ENCODE measurements around the gene TMEM175. TPM values are rescaled to one million over a fixed set of nuclear protein-coding genes. Genes with fewer than 3 reads are reported as not detected.

Gene TMEM175
- total RNA-seq, 1 experiment from 2014 or later = 18.8 TPM

GRCh38 chr4:913280-913618, 19.0 kb upstream of the TMEM175 start:
- Mint-ChIP-seq H3K27me3 (ENCODE audit: unreplicated experiment) (no peaks in the 10 kb centered on the region), H3K4me1 (ENCODE audit: low read depth, unreplicated experiment) (peaks cover 8% of the 10 kb centered on the region)
- intact Hi-C loops (cut with micrococcal nuclease; ENCODE audit: unreplicated experiment) = no loop called here

GRCh38 chr4:914531-914930, 17.7 kb upstream of the TMEM175 start:
- CTCF ChIA-PET = no interaction called here
- no peak for DNase-seq
- Mint-ChIP-seq H3K4me3 (ENCODE audit: low read depth, unreplicated experiment) (no peak overlapping the region), H3K27ac (ENCODE audit: unreplicated experiment) (no peak overlapping the region), H3K9me3 (ENCODE audit: low read depth, unreplicated experiment) (peaks cover 5% of the 10 kb centered on the region), H3K27me3 (ENCODE audit: unreplicated experiment) (no peaks in the 10 kb centered on the region), H3K36me3 (ENCODE audit: insufficient read depth, unreplicated experiment) (peaks cover 16% of the 10 kb centered on the region), H3K4me1 (ENCODE audit: low read depth, unreplicated experiment) (peaks cover 8% of the 10 kb centered on the region)
- no TSS peak for BruUV-seq (replicated peaks)
- TF ChIP-seq CTCF (IDR thresholded peaks at IDR 0.05; ENCODE audit: unreplicated experiment) = no peak
- intact Hi-C loops (cut with micrococcal nuclease; ENCODE audit: unreplicated experiment) = no loop called here

More at GRCh38 chr4:913280-913618, 19.0 kb upstream of the TMEM175 start:
- CTCF ChIA-PET = no interaction called here
- no peak for TF ChIP-seq CTCF (IDR thresholded peaks at IDR 0.05; ENCODE audit: unreplicated experiment)
- no TSS peak for BruUV-seq (replicated peaks)
- no peak for DNase-seq
- H3K27ac Mint-ChIP-seq (ENCODE audit: unreplicated experiment) = no peak overlapping the region
- peaks cover 2% of the 10 kb centered on the region for H3K9me3 Mint-ChIP-seq (ENCODE audit: low read depth, unreplicated experiment)
- H3K4me3 Mint-ChIP-seq (ENCODE audit: low read depth, unreplicated experiment) = no peak overlapping the region
- peaks cover 16% of the 10 kb centered on the region for H3K36me3 Mint-ChIP-seq (ENCODE audit: insufficient read depth, unreplicated experiment)

- Mint-ChIP-seq H3K27ac (ENCODE audit: unreplicated experiment) (no peak overlapping the region), H3K4me1 (ENCODE audit: low read depth, unreplicated experiment) (peaks cover 8% of the 10 kb centered on the region), H3K4me3 (ENCODE audit: low read depth, unreplicated experiment) (no peak overlapping the region), H3K9me3 (ENCODE audit: low read depth, unreplicated experiment) (peaks cover 7% of the 10 kb centered on the region), H3K36me3 (ENCODE audit: insufficient read depth, unreplicated experiment) (peaks cover 16% of the 10 kb centered on the region), H3K27me3 (ENCODE audit: unreplicated experiment) (no peaks in the 10 kb centered on the region)
- no TSS peak for BruUV-seq (replicated peaks)
- CTCF ChIA-PET = no interaction called here
- no peak for TF ChIP-seq CTCF (IDR thresholded peaks at IDR 0.05; ENCODE audit: unreplicated experiment)
- intact Hi-C loops (cut with micrococcal nuclease; ENCODE audit: unreplicated experiment) = no loop called here
- no peak for DNase-seq
Observed at GRCh38 chr4:915041-915474, 17.2 kb upstream of the TMEM175 start.

- CTCF ChIA-PET = no interaction called here
- intact Hi-C loops (cut with micrococcal nuclease; ENCODE audit: unreplicated experiment) = no loop called here
- H3K36me3 Mint-ChIP-seq (ENCODE audit: insufficient read depth, unreplicated experiment) = peaks cover 13% of the 10 kb centered on the region
- peaks cover 8% of the 10 kb centered on the region for H3K4me1 Mint-ChIP-seq (ENCODE audit: low read depth, unreplicated experiment)
- no peaks in the 10 kb centered on the region for H3K27me3 Mint-ChIP-seq (ENCODE audit: unreplicated experiment)
- no TSS peak for BruUV-seq (replicated peaks)
- peaks cover 7% of the 10 kb centered on the region for H3K9me3 Mint-ChIP-seq (ENCODE audit: low read depth, unreplicated experiment)
- no peak overlapping the region for H3K27ac Mint-ChIP-seq (ENCODE audit: unreplicated experiment)
- no peak for TF ChIP-seq CTCF (IDR thresholded peaks at IDR 0.05; ENCODE audit: unreplicated experiment)
- no peak overlapping the region for H3K4me3 Mint-ChIP-seq (ENCODE audit: low read depth, unreplicated experiment)
- DNase-seq = no peak
Observed at GRCh38 chr4:915595-915994, 16.7 kb upstream of the TMEM175 start.

Data from Calu3 (cell line).